Central memory CD8-positive, alpha-beta T cell (primary cell): ENCODE data around the gene TMEM144.
"Not testable (repeated sequence)": the region's sequence is repeated elsewhere in the genome, so short reads cannot be mapped to it uniquely, and the experiment has no call there.

ENCODE experiments used
- ATAC-seq: fragments of 150-1000 bp; cut with Tn5 transposase; replicated peaks from 2 replicates; pipeline ENCODE4 v1.10.0; 2022; ENCODE audit warnings: mild to moderate bottlenecking, moderate FRiP score, moderate number of reproducible peaks; ENCODE audit not compliant: poor library complexity, severe bottlenecking; ENCODE audit errors: extremely low read depth
- DNase-seq, 2 donors: peaks; one replicate each; pipeline ENCODE4 v3.0.0; 2021; ENCODE audit warnings: low spot score in 2 of 2
- H3K27ac Mint-ChIP-seq: one replicate; pipeline ENCODE4 v1.8.0; 2022; ENCODE audit warnings: low read depth, mild to moderate bottlenecking, moderate library complexity, mixed read lengths
- H3K27me3 Mint-ChIP-seq: one replicate; pipeline ENCODE4 v1.8.0; 2022; ENCODE audit warnings: mixed read lengths
- H3K36me3 Mint-ChIP-seq: one replicate; pipeline ENCODE4 v1.8.0; 2022; ENCODE audit warnings: mild to moderate bottlenecking, moderate library complexity, mixed read lengths; ENCODE audit not compliant: insufficient read depth
- H3K4me1 Mint-ChIP-seq: one replicate; pipeline ENCODE4 v1.8.0; 2022; ENCODE audit warnings: mixed read lengths
- H3K4me3 Mint-ChIP-seq: one replicate; pipeline ENCODE4 v1.8.0; 2022; ENCODE audit warnings: mild to moderate bottlenecking, moderate library complexity, mixed read lengths
- H3K9me3 Mint-ChIP-seq: one replicate; pipeline ENCODE4 v1.8.0; 2022; ENCODE audit warnings: mixed read lengths

TMEM144 gene

GRCh38 chr4:158224318-158224717 is 14.0 kb downstream of the TMEM144 start:
- peaks cover 14% of the 10 kb centered on the region for H3K9me3 Mint-ChIP-seq
- H3K4me1 Mint-ChIP-seq, ATAC-seq, DNase-seq, H3K4me3 Mint-ChIP-seq, H3K36me3 Mint-ChIP-seq, H3K27me3 Mint-ChIP-seq, H3K27ac Mint-ChIP-seq: not testable (repeated sequence)

GRCh38 chr4:158224999-158225398 is 14.7 kb downstream of the TMEM144 start:
- not testable (repeated sequence) for H3K27me3 Mint-ChIP-seq, H3K4me1 Mint-ChIP-seq, ATAC-seq, H3K4me3 Mint-ChIP-seq, H3K36me3 Mint-ChIP-seq, H3K27ac Mint-ChIP-seq, DNase-seq
- H3K9me3 Mint-ChIP-seq, result peaks cover 14% of the 10 kb centered on the region

GRCh38 chr4:158227880-158228279 is 17.6 kb downstream of the TMEM144 start:
- H3K27me3 Mint-ChIP-seq, DNase-seq, H3K4me3 Mint-ChIP-seq, H3K4me1 Mint-ChIP-seq, H3K36me3 Mint-ChIP-seq, ATAC-seq, H3K9me3 Mint-ChIP-seq, H3K27ac Mint-ChIP-seq: not testable (repeated sequence)

- not testable (repeated sequence) for DNase-seq, H3K9me3 Mint-ChIP-seq, H3K4me3 Mint-ChIP-seq, ATAC-seq, H3K27ac Mint-ChIP-seq, H3K36me3 Mint-ChIP-seq, H3K4me1 Mint-ChIP-seq, H3K27me3 Mint-ChIP-seq
These were observed 18.1 kb downstream of the TMEM144 start for GRCh38 chr4:158228399-158228798.

GRCh38 chr4:158229768-158230167 is 19.5 kb downstream of the TMEM144 start:
- Mint-ChIP-seq H3K27me3 (peaks cover 9% of the 10 kb centered on the region), H3K4me3 (no peak overlapping the region), H3K9me3 (peaks cover 7% of the 10 kb centered on the region), H3K36me3 (no peaks in the 10 kb centered on the region), H3K27ac (no peak overlapping the region), H3K4me1 (no peaks in the 10 kb centered on the region)
- ATAC-seq (no peak), DNase-seq (no peak)

- Mint-ChIP-seq H3K36me3 (no peaks in the 10 kb centered on the region), H3K4me1 (no peaks in the 10 kb centered on the region), H3K27me3 (no peaks in the 10 kb centered on the region), H3K9me3 (no peaks in the 10 kb centered on the region), H3K4me3 (no peak overlapping the region), H3K27ac (no peak overlapping the region)
- ATAC-seq (no peak), DNase-seq (no peak)
These were observed 24.4 kb downstream of the TMEM144 start for GRCh38 chr4:158234671-158235070.

- Mint-ChIP-seq H3K27ac (no peak overlapping the region), H3K27me3 (no peaks in the 10 kb centered on the region), H3K4me1 (no peaks in the 10 kb centered on the region)
These were observed 26.2 kb downstream of the TMEM144 start for GRCh38 chr4:158236304-158237030.

GRCh38 chr4:158238575-158238974 is 28.3 kb downstream of the TMEM144 start:
- H3K9me3 Mint-ChIP-seq, result no peaks in the 10 kb centered on the region
- no peak for ATAC-seq
- no peaks in the 10 kb centered on the region for H3K27me3 Mint-ChIP-seq
- no peaks in the 10 kb centered on the region for H3K4me1 Mint-ChIP-seq
- no peaks in the 10 kb centered on the region for H3K36me3 Mint-ChIP-seq
- no peak overlapping the region for H3K27ac Mint-ChIP-seq
- H3K4me3 Mint-ChIP-seq, result no peak overlapping the region
- no peak for DNase-seq

More at GRCh38 chr4:158236304-158237030, 26.2 kb downstream of the TMEM144 start:
- H3K4me3 Mint-ChIP-seq, result no peak overlapping the region
- no peaks in the 10 kb centered on the region for H3K9me3 Mint-ChIP-seq
- H3K36me3 Mint-ChIP-seq, result no peaks in the 10 kb centered on the region
- no peak for DNase-seq
- no peak for ATAC-seq

GRCh38 chr4:158239196-158239595 is 28.9 kb downstream of the TMEM144 start:
- Mint-ChIP-seq H3K4me1 (no peaks in the 10 kb centered on the region), H3K9me3 (no peaks in the 10 kb centered on the region), H3K27me3 (no peaks in the 10 kb centered on the region), H3K36me3 (no peaks in the 10 kb centered on the region), H3K27ac (no peak overlapping the region), H3K4me3 (no peak overlapping the region)
- ATAC-seq, result no peak
- no peak for DNase-seq

- H3K27me3 Mint-ChIP-seq, result no peaks in the 10 kb centered on the region
- no peak overlapping the region for H3K4me3 Mint-ChIP-seq
These were observed 32.8 kb downstream of the TMEM144 start for GRCh38 chr4:158243071-158243470.

GRCh38 chr4:158250321-158250720 is 40.0 kb downstream of the TMEM144 start:
- ATAC-seq (no peak), DNase-seq (no peak)
- H3K4me1 Mint-ChIP-seq, result no peaks in the 10 kb centered on the region

More at GRCh38 chr4:158243071-158243470, 32.8 kb downstream of the TMEM144 start:
- ATAC-seq, result no peak
- DNase-seq, result no peak
- no peaks in the 10 kb centered on the region for H3K36me3 Mint-ChIP-seq
- H3K27ac Mint-ChIP-seq, result no peak overlapping the region
- no peaks in the 10 kb centered on the region for H3K4me1 Mint-ChIP-seq
- no peaks in the 10 kb centered on the region for H3K9me3 Mint-ChIP-seq

GRCh38 chr4:158253350-158253980 is 43.2 kb downstream of the TMEM144 start:
- peak; percentile 32 for ATAC-seq
- Mint-ChIP-seq H3K27me3 (no peaks in the 10 kb centered on the region), H3K36me3 (peaks cover 2% of the 10 kb centered on the region), H3K27ac (no peak overlapping the region), H3K4me1 (no peaks in the 10 kb centered on the region), H3K4me3 (no peak overlapping the region), H3K9me3 (no peaks in the 10 kb centered on the region)
- DNase-seq, result no peak

More at GRCh38 chr4:158250321-158250720, 40.0 kb downstream of the TMEM144 start:
- Mint-ChIP-seq H3K36me3 (peaks cover 2% of the 10 kb centered on the region), H3K9me3 (no peaks in the 10 kb centered on the region), H3K27me3 (no peaks in the 10 kb centered on the region), H3K27ac (no peak overlapping the region), H3K4me3 (no peak overlapping the region)

GRCh38 chr4:158254292-158254691 is 44.0 kb downstream of the TMEM144 start:
- Mint-ChIP-seq H3K4me3 (no peak overlapping the region), H3K36me3 (peaks cover 2% of the 10 kb centered on the region), H3K9me3 (no peaks in the 10 kb centered on the region), H3K27me3 (no peaks in the 10 kb centered on the region), H3K4me1 (no peaks in the 10 kb centered on the region), H3K27ac (no peak overlapping the region)
- no peak for DNase-seq
- no peak for ATAC-seq
